Measurements from ENCODE around the gene HOGA1.
"Not testable (repeated sequence)": the region's sequence is repeated elsewhere in the genome, so short reads cannot be mapped to it uniquely, and the experiment has no call there.

Gene HOGA1

DNA sequence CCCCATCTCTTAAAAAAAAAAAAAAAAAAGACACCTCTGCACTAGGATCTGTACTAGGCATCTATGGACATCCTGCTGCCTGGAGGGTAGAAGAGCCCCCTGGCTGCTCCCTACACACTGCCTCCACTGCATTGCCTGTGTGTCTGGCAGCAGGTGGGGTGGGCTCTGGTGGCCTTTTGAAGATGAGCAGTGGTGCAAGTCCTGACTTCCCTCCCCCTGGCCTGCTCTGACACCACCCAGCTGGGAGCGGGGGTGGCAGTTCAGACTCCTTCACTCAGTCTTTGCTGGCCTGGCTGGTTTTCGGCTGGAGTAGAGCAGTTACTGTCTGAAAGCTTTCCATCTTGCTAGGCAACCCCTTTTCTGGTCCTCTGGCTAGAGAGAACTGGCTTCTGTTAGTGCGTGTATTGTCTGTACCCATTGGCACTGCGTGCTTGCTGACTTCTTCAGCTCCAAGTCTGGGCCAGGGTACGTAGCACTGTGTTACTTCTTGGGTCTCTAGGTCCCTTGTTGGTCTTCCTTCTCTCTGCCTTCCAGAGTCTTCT is 23.0 kb downstream of the HOGA1 start:
- Mint-ChIP-seq H3K27ac (no peak overlapping the region), H3K27me3 (no peaks in the 10 kb centered on the region), H3K36me3 (no peaks in the 10 kb centered on the region), H3K4me3 (no peak overlapping the region), H3K4me1 (no peaks in the 10 kb centered on the region), H3K9me3 (no peaks in the 10 kb centered on the region)
- ATAC-seq, result no peak

DNA sequence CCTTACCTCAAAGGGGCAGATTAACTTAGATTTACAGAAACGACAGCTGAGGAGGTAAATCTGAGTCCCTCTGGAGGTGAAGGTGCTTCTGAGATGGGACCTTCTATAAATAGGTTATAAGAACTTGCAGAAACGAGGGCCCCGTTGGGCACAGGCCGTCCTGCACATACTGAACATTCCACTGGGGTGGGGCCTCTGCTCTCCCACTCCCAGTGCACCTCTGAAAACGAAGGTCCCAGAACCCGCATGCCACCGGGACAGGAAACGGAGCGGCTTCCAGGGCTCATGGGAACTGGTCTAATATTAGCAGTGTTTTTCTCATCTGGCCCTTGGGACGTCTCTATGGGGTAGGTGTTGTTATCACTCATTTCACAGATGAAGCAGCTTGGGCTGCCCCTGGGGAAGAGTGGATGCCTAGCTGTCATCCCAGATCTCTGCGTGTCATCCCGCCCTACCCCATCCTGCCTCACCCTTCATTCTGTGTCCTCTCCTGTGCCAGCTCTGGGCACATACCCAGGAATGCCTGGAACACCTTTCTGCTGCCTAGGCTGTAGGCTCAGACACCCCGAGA is 24.9 kb downstream of the HOGA1 start:
- Mint-ChIP-seq H3K4me1 (no peaks in the 10 kb centered on the region), H3K4me3 (no peak overlapping the region), H3K27ac (no peak overlapping the region), H3K36me3 (no peaks in the 10 kb centered on the region), H3K27me3 (no peaks in the 10 kb centered on the region), H3K9me3 (no peaks in the 10 kb centered on the region)
- no peak for ATAC-seq

DNA sequence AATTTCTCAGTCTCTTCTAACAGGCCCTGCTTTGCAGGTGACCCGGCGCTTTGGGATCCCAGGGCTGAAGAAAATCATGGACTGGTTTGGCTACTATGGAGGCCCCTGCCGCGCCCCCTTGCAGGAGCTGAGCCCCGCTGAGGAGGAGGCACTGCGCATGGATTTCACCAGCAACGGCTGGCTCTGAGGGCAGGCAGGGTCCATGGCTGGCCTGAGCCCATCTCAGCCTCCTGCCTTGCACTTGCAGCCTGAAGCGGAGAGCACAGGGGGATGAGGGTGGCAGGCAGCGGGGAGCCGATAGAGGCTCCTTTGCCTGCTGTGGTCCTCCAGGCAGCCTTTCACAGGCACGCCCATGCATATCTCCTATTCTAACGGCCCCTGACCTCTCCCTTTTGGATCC is 27.3 kb downstream of the HOGA1 start:
- H3K4me3 Mint-ChIP-seq, result no peak overlapping the region
- no peaks in the 10 kb centered on the region for H3K27me3 Mint-ChIP-seq
- no peaks in the 10 kb centered on the region for H3K36me3 Mint-ChIP-seq
- H3K27ac Mint-ChIP-seq, result no peak overlapping the region
- H3K9me3 Mint-ChIP-seq, result no peaks in the 10 kb centered on the region
- no peak for ATAC-seq
- H3K4me1 Mint-ChIP-seq, result no peaks in the 10 kb centered on the region

DNA sequence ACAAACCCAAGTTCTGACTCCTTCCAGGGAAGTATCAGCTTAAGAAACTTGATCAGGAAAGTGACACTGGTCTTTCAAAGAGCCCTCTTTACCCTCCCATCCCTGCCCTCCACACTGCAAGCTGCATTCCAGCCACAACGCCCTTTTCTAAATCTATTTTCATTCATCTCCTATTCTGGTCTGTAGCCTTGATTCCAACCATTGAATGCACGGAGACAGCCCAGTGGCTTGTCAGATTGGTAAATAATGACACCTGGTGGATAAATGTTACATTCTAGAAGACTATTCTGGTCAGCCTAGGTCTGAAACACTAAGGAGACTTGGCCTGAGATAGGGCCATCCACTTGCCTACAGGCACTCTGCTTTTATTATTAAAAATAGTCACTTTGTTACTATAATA is 28.2 kb downstream of the HOGA1 start:
- H3K4me1 Mint-ChIP-seq, result no peaks in the 10 kb centered on the region
- no peak for ATAC-seq
- no peaks in the 10 kb centered on the region for H3K36me3 Mint-ChIP-seq
- H3K9me3 Mint-ChIP-seq, result no peaks in the 10 kb centered on the region
- H3K27me3 Mint-ChIP-seq, result no peaks in the 10 kb centered on the region
- no peak overlapping the region for H3K27ac Mint-ChIP-seq
- no peak overlapping the region for H3K4me3 Mint-ChIP-seq

DNA sequence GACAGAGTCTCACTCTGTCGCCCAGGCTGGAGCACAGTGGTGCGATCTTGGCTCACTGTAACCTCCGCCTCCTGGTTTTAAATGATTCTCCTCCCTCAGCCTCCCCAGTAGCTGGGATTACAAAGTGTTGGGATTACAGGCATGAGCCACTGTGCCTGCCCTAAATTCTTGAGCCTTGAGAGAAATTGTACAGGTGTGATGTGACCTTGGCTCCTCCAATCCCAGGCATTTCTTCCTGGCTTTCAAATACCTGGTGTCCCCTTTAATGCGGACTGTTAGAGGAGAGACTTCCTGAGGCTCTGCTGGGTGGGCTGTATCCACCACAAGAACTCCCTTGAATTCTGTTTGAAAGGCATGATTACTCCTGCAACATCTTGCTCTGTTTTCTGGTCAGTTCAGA is 34.1 kb downstream of the HOGA1 start:
- H3K4me3 Mint-ChIP-seq, result no peak overlapping the region
- H3K27ac Mint-ChIP-seq, result no peak overlapping the region
- H3K27me3 Mint-ChIP-seq, result no peaks in the 10 kb centered on the region
- no peaks in the 10 kb centered on the region for H3K36me3 Mint-ChIP-seq
- no peak for ATAC-seq
- H3K9me3 Mint-ChIP-seq, result no peaks in the 10 kb centered on the region
- H3K4me1 Mint-ChIP-seq, result no peaks in the 10 kb centered on the region

DNA sequence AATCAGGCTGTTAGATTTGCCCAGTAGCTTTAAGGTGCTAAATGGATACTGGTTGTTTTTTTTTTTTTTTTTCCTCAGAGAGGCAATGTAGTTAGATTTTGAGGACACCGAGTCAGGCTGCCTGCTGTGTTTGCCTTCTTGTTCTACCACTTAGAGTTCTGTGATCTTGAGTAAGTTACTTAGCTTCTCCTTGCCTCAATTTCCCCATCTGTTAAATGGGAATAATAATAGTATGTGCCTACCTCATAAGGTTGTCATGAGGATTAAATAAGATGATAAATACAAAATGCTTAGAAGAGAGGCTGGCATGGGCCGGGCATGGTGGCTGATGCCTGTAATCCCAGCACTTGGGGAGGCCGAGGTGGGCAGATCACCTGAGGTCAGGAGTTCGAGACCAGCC is 34.5 kb downstream of the HOGA1 start:
- H3K9me3 Mint-ChIP-seq, result no peaks in the 10 kb centered on the region
- H3K36me3 Mint-ChIP-seq, result no peaks in the 10 kb centered on the region
- no peak for ATAC-seq
- no peak overlapping the region for H3K4me3 Mint-ChIP-seq
- H3K27ac Mint-ChIP-seq, result no peak overlapping the region
- H3K27me3 Mint-ChIP-seq, result no peaks in the 10 kb centered on the region
- H3K4me1 Mint-ChIP-seq, result no peaks in the 10 kb centered on the region

DNA sequence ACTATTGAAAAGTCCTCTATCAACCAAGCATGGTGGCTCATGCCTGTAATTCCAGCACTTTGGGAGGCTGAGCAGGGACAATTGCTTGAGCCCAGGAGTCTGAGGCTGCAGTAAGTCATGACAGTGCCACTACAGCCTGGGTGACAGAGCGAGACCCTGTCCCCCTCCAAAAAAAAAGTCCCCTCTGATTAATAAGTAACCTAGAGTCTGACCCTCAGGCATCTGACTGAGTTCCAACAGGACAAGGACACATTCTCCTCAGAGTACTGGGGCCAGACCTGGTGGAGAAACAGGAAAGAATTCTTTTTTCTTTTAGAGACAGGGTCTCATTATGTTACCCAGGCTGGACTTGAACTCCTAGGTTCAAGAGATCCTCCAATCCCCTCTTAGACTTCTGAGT is 39.1 kb downstream of the HOGA1 start:
- Mint-ChIP-seq H3K4me1 (no peaks in the 10 kb centered on the region), H3K27me3 (no peaks in the 10 kb centered on the region), H3K36me3 (no peaks in the 10 kb centered on the region), H3K27ac (no peak overlapping the region), H3K9me3 (no peaks in the 10 kb centered on the region), H3K4me3 (no peak overlapping the region)
- no peak for ATAC-seq

DNA sequence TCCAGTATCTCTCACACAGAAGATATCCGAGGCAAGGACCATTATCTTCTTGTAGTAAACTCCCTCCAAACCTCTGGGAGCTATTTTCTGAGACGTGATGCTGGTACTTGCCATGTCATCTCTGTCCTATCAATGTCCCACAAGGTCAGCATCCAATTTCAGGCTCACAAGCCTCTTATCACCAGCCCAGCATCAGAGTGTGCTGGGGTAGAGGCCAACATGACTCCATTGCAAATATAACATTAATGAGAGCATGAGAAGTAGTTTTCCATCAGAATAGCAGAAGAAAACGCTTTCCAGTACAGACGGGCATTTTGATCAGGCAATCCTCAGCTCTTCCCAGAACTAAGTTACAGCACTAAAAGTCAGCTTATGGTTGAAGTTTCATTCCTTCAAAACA is 43.5 kb downstream of the HOGA1 start:
- no peaks in the 10 kb centered on the region for H3K9me3 Mint-ChIP-seq
- peaks cover 3% of the 10 kb centered on the region for H3K4me1 Mint-ChIP-seq
- no peak overlapping the region for H3K27ac Mint-ChIP-seq
- no peak overlapping the region for H3K4me3 Mint-ChIP-seq
- H3K27me3 Mint-ChIP-seq, result no peaks in the 10 kb centered on the region
- H3K36me3 Mint-ChIP-seq, result no peaks in the 10 kb centered on the region
- no peak for ATAC-seq

DNA sequence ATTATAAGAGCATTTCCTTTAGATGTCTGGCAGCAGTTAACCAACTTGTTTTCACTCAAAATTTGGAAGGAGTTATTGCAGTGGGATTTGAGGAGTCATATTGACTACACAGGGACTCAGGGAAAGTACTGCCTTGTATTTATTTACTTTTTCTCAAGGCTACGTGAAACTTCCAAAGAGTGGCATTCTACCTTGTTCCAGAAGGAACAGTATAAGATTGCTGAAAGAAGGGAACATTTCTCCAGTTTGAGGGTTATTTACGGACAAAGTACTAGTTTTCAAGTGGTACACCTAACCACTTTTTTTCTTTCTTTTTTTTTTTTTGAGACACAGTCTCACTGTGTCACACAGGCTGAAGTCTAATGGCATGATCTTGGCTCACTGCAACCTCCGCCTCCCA is 44.0 kb downstream of the HOGA1 start:
- no peak for ATAC-seq
- Mint-ChIP-seq H3K4me3 (no peak overlapping the region), H3K4me1 (peaks cover 8% of the 10 kb centered on the region), H3K27ac (no peak overlapping the region), H3K36me3 (no peaks in the 10 kb centered on the region), H3K9me3 (no peaks in the 10 kb centered on the region), H3K27me3 (no peaks in the 10 kb centered on the region)

DNA sequence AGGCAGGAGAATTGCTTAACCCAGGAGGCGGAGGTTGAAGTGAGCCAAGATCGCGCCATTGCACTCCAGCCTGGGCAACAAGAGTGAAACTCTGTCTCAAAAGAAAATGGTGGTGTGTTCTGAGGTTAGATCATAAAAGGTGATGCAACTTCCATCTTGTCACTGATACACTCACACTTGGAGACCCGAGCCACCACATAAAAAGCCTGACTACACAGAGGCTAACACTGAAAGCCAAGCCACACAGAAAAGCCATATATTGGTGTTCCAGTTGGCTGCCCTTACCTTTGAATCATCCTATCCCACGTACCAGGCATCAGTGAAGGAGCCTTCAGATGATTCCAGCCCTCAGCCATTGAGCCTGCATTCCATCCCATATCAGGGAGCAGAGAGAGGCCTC is 45.1 kb downstream of the HOGA1 start:
- H3K4me3 Mint-ChIP-seq, result no peak overlapping the region
- no peak for ATAC-seq
- H3K27ac Mint-ChIP-seq, result no peak overlapping the region
- H3K36me3 Mint-ChIP-seq, result no peaks in the 10 kb centered on the region
- H3K9me3 Mint-ChIP-seq, result no peaks in the 10 kb centered on the region
- H3K4me1 Mint-ChIP-seq, result peaks cover 16% of the 10 kb centered on the region
- no peaks in the 10 kb centered on the region for H3K27me3 Mint-ChIP-seq

DNA sequence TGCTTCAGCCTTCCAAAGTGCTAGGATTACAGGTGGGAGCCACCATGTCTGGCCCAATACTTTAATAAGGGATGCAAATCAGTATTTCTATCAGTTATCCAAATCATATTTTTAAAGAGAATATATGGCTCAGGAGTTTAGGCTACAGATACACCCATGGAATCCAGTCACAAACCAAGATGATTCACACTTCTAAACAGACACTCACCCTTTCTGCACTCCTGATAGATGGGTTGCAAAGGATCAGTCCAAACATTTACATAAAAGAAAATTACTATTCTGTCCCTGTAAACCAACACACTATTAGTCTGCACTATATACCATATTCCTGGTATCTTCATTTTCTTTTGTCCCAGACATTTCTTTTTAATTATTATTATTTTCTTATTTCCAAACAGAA is 46.9 kb downstream of the HOGA1 start:
- Mint-ChIP-seq H3K27me3 (no peaks in the 10 kb centered on the region), H3K9me3 (no peaks in the 10 kb centered on the region), H3K4me1 (peaks cover 16% of the 10 kb centered on the region), H3K27ac (no peak overlapping the region), H3K4me3 (no peak overlapping the region), H3K36me3 (no peaks in the 10 kb centered on the region)
- no peak for ATAC-seq

DNA sequence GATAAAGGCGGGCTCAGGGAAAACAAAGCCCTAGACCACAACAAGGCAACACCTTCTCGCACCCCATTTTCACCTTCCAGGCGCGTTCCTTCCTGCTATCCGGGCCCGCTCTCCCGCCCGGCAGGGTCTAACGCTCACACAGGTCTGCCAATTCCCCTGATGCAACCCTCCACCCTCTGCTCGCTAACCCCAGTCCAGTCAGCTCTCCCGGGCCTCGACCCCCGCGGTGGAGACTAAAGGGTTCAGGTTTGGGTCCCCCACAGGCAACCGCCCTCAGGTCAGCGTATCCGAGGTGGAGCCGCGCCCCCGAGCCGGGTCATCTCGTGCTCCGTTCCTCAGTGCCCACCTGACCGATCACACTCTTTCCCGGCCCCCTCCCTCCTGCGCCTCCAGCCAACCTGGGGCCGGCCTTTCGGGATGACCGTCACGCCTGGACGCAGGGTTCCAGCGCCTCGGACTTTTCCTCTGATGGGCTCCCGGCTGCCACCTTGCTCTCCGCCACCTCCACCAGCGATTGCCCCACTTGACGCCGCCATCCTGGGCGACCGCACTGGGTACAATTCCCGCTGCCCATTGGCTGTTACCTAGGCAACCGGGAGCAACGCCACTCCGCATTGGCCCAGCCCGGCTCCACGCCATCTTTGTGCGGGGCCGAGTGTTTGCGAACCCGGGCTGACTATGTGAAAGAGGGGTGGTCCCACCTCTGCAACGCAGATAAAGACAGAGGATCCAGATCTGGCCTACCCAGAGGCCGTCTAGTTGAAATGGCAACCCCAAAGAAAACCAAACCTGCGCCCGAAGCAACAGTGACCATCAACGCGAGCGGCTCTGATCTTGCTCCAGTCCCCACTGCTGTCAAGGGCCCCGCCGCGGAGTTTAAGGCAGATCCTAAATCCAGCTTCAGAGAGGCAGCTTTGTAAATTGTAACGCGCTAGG is 49.0 kb downstream of the HOGA1 start, which contains the start of gene MORN4:
Gene MORN4, minus strand, starts transcription at position 552 of the 936 bp plus-strand sequence. CDS start 13,847 bp downstream, outside the sequence.
- peaks cover 16% of the 10 kb centered on the region for H3K4me1 Mint-ChIP-seq
- no peaks in the 10 kb centered on the region for H3K27me3 Mint-ChIP-seq
- no peaks in the 10 kb centered on the region for H3K36me3 Mint-ChIP-seq
- no peaks in the 10 kb centered on the region for H3K9me3 Mint-ChIP-seq
- peak within 1 kb of the TSS; percentile 94 for H3K4me3 Mint-ChIP-seq
- peak; percentile 100 for ATAC-seq
- peak within 1 kb of the TSS; percentile 89 for H3K27ac Mint-ChIP-seq

DNA sequence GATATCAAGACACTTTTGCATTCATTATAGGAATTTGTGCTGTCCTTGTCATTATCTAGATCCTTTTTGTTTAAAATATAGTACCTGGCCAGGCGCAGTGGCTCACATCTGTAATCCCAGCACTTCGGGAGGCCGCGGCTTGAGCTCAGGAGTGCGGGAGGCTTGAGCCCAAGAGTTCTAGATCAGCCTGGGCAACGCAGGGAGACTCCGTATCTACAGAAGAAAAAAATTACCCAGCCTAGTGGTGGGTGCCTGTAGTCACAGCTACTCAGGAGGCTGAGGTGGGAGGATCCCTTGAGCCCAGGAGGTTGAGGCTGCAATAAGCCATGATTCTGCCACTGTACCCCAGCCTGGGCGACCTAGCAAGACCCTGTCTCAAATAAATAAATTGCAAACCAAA is 49.7 kb downstream of the HOGA1 start:
- no peaks in the 10 kb centered on the region for H3K36me3 Mint-ChIP-seq
- H3K27ac Mint-ChIP-seq, result peak overlapping the region; percentile 89
- no peaks in the 10 kb centered on the region for H3K27me3 Mint-ChIP-seq
- H3K4me3 Mint-ChIP-seq, result peak overlapping the region; percentile 94
- no peaks in the 10 kb centered on the region for H3K9me3 Mint-ChIP-seq
- ATAC-seq, result no peak
- peaks cover 16% of the 10 kb centered on the region for H3K4me1 Mint-ChIP-seq

DNA sequence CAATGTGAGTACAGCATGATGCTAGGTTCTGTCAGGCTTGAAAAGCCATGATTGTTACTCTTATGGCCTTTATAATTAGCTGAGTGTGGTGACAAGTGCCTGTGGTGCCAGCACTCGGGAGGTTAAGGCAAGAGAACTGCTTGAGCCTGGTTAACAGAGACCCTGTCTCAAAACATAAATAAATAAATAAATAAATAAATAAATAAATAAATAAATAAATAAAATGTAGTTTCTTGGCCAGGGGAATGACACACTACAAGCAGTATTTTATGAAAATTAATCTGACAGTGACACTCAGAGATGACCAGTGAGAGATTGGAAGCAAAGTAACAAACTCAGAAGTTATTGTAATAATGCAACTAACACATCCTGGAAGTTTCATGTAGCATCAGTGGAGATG is 51.4 kb downstream of the HOGA1 start:
- no peak overlapping the region for H3K4me3 Mint-ChIP-seq
- H3K27ac Mint-ChIP-seq, result no peak overlapping the region
- H3K27me3 Mint-ChIP-seq, result no peaks in the 10 kb centered on the region
- ATAC-seq, result no peak
- H3K4me1 Mint-ChIP-seq, result peaks cover 16% of the 10 kb centered on the region
- no peaks in the 10 kb centered on the region for H3K36me3 Mint-ChIP-seq
- H3K9me3 Mint-ChIP-seq, result no peaks in the 10 kb centered on the region

DNA sequence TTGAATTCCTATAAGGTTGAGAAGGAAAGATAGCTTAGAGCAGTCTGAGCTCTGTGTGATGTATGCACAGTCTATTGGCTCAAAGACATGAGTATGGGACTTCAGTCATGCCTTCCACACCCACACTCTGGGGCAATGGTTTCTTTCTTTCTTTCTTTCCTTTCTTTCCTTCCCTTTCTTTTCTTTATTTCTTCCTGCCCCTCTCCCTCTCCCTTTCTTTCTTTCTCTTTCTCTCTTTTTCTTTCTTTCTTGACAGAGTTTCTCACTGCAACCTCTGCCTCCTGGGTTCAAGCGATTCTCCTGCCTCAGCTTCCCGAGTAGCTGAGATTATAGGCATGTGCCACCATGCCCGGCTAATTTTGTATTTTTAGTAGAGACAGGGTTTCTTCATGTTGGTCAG is 54.9 kb downstream of the HOGA1 start:
- H3K36me3 Mint-ChIP-seq, H3K4me3 Mint-ChIP-seq, ATAC-seq, H3K27me3 Mint-ChIP-seq, H3K9me3 Mint-ChIP-seq, H3K27ac Mint-ChIP-seq: not testable (repeated sequence)
- H3K4me1 Mint-ChIP-seq, result peaks cover 27% of the 10 kb centered on the region
